HG03460 (cell line): ENCODE data around the gene TNKS2.
"Not testable (repeated sequence)": the region's sequence is repeated elsewhere in the genome, so short reads cannot be mapped to it uniquely, and the experiment has no call there.

Experiments used
- ATAC-seq: cut with Tn5 transposase; IDR thresholded peaks from one replicate; pipeline ENCODE4 v1.9.1; 2021; ENCODE audit not compliant: unreplicated experiment

Gene TNKS2

DNA sequence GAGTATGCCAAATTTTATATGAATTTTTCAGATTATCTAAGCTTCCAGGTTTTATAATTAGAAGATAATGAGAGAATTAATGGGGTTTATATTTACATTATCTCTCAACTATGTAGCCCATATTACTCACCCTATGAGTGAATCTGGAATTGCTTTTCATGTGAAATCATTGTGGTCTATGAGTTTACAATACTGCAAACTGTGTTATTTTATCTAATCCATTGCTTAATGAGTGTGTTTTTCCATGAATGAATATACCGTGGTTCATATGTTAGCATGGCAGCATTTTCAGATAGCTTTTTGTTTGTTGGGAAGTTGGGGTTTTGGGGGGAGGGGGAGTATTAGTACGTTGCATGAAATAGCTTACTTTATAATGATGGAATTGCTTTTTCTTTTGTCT is 66.5 kb downstream of the TNKS2 start:
- no peak for ATAC-seq

DNA sequence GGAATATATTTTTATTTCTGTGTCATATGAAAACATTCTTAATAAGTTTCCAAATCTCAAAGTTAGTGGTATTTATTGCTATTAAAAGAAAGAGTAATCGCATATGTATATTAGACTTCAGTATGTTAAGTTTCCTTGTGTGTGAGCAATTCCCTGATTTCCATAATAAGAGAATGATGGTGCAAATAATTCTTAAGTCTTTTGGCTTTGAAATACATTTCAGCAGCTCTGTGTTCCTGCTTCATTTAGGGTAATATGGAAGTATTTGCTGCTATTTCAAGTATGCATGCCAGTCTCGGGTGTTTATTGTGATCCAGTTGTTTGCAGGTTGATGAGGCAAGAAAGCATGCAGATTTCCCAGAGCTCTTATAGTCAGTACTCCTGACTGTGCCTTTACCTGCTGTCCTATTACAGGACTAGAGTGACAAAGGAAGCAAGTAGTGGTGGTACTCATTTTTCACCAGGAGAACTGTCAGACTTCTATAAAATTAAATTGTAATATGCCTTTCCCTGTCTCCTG is 67.4 kb downstream of the TNKS2 start:
- no peak for ATAC-seq

DNA sequence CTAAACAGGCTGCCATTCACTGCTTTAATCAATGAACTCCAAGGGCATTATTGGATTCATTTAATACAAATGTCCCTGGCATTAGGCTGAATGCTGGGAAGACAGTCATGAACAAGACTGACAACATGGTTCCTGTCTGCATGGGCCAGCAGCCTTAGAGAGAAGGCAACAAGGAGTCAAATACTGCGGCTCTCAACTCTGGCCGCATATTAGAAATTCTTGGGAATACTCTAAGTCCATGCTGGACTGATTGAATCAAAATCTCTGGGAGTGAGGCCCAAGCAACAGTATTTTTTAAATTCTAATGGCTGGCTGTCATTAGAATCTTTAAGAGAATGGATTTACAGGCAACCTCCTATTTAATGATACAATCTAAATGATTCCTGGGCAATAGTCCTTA is 76.9 kb downstream of the TNKS2 start:
- ATAC-seq = no peak

GRCh38 chr10:91875779-91876178 is 77.6 kb downstream of the TNKS2 start:
- no peak for ATAC-seq

DNA sequence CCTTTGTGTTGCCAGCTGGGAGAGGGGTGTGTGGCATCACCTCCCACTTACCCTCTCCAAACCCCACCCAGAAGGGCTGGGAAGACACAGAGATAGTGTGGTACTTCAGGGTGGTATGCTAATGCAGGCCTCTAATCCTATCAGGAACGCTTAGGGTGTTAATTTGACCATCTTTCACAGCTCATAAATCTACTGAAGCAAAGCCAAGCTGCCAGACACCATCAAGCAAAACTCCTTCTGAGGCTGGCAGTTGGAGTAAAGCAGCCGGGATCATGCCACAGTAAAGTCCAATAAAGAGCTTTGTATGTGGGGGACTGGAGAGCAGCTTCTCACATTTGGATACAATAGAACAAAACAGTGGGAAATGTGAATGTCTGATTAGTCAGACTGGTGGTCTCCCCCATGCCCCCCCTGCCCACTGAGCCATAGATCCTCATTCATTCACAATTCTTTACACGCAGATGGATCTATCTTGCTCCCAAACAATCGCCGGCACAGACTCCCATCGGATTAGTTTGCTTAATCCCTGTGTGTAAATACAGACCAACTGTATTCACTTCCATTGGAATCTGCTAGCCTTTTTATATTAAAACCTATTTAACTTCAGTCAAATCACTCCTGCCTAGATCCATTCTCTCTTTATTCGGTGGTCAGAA is 81.4 kb downstream of the TNKS2 start:
- ATAC-seq = no peak

DNA sequence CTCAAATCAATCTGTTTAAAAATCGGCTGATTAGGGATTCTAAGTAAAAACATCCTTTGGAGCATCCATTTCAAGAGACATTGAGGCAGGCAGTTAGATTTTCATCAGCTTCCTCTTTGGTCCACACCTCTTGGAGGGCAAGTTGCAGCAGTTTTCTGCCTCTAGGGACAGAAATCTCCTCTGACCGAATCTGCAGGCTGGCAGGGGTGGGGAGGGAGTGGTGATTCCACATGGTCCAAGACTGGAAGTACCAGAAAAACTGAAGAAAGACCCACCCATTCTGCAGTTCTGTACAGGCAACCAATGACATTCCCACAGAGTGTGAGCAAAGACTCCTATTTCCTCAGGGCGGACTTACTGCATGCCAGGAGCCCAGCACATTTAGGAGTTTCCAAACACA is 82.1 kb downstream of the TNKS2 start:
- ATAC-seq = no peak

GRCh38 chr10:91883549-91884444 is 85.6 kb downstream of the TNKS2 start:
- ATAC-seq = no peak

DNA sequence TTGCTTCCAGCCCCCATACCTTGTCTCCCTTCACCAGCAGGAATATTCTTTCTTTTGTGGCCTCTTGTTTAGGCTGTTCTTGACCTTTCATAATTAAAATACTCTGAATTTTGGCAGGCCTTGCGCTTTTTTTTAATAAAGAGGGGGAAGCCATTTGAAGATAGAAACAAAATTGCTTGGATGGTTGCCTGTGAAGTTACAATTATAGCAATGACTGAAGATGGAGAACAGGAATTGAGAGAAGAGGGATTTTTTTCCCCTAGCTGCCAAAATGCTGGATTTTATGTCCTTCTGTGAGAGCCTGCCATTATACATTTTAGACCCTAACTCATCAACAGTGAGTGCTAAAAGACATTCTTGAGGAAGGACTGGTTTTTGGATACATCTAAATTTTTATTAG is 86.3 kb downstream of the TNKS2 start:
- no peak for ATAC-seq

DNA sequence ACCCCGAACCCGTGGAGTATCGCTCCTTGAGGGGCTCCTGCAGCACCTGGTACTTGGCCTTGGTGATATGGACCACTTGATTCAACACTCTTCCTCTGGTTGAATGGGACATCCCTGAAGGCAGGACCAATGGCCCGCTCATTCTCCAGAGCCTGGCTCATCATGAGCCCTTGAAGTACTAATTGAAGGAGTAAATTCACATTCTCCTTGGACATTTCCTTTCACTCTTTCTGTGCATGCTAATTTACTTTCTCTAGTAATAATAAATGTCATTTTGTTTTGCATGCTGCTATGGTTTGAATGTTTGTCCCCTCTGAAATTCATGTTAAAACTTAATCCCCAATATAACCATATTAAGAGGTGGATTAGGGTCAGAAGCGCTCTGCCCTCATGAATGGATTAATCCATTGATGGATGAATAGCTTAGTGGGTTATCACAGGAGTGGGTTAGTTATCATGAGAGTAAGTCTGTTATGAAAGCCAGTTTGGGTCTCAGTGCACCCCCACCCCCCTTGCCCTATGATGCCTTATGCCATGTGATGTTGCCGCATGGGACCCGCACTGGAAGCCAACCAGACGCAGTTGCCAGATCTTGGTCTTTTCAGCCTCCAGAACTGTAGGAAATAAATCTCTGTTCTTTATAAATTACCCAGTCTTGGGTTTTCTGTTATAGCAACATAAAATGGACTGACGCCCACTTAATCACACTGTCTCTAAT is 87.3 kb downstream of the TNKS2 start:
- ATAC-seq = no peak

- ATAC-seq = no peak
These were observed 88.7 kb downstream of the TNKS2 start for GRCh38 chr10:91886954-91887271.

- no peak for ATAC-seq
These were observed 89.2 kb downstream of the TNKS2 start for GRCh38 chr10:91887272-91888076.

DNA sequence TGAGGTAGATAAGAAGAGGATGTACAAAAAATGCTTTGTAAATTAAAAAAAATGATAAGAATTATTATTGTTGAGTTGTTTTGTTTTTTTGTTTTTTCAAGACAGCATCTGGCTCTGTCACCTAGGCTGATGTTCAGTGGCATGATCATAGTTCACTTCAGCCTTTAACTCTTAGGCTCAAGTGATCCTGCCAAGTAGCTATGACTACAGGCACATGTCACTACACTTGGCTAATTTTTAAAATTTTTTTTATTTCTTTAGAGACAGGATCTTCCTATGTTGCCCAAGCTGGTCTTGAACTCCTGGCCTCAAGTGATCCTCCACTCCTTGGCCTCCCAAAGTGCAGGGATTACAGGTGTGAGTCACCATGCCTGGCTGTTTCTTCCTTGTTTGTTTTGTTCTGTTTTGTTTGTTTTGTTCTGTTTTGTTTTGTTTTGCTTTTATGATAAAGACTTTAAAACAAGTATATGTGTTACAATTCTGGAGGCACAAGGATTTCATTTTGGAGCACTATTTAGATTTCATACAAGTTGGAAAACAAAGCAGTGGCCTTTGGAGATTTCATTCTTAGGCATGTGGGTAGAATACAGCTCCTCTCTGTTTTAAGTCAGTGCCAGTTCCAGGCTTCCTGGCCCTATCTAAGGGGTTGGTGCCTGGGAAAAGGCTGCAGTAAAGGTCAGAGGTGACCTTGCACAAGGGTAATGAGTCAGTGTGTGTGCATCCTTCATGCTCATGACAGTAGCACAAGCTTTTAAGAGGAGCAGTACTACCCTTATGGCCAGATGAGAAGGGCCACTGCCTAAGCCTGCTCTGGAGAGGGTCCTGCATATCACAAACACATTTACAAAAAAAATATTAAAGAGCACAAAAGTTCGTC is 93.1 kb downstream of the TNKS2 start:
- ATAC-seq = no peak

DNA sequence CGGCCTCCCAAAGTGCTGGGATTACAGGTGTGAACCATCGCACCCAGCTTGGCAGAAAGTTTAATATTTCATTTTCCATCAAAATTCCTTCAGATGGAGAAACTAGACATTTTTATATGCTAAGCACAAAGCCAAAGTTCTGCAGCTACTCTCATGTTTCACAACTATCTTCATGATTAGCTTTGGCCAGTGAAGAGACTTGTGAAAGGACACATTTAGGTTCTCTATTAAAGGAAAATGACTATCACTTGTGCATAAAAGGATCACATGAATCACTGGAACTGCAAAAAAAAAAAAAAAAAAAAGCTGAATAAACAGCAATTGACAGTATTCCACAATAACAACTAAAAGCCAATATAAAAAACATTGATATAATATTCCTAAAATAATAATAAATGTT is 94.8 kb downstream of the TNKS2 start:
- no peak for ATAC-seq

DNA sequence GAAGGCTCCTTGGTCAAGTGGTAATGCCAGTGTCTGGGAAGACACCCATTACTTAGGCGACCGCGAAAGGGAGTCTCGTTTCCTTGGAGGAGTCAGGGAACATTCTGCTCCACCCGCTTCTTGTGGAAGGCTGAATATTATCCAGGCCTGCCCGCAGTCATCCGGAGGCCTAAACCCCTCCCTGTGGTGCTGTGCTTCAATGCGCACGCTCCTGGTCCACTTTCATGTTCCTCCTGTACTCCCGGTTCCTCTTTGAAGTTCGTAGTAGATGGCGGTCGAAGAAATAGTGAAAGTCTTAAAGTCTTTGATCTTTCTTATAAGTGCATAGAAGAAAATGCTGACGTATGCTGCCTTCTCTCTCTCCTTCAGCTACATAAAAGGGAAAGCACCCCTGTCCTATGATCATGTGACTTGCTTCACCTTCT is 96.0 kb downstream of the TNKS2 start:
- ATAC-seq = not testable (repeated sequence)

DNA sequence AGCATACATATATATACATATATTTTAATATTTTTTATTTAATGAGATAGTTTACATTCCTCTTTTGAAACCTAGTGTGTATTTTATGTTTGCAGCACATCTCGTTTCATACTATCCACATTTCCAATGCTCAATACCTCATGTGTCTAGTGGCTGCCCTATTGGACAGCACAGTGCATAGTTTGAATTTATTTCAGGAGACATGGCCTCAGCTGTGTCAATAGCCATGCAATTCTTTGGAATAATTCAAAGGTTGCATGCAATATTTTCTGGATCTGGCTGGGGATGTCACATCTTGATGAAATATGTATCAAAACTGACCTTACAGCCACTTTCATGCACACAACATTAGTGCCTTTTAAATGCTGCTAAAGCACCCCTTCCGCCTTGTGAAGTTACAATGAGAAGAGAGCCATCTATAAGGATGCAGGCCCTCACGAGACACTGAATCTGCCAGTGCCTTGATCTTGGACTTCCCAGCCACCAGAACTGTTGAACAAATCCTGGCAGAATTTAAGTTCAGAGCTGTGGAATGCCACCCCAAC is 98.1 kb downstream of the TNKS2 start:
- ATAC-seq = no peak

- no peak for ATAC-seq
These were observed 99.2 kb downstream of the TNKS2 start for GRCh38 chr10:91897421-91897820.

DNA sequence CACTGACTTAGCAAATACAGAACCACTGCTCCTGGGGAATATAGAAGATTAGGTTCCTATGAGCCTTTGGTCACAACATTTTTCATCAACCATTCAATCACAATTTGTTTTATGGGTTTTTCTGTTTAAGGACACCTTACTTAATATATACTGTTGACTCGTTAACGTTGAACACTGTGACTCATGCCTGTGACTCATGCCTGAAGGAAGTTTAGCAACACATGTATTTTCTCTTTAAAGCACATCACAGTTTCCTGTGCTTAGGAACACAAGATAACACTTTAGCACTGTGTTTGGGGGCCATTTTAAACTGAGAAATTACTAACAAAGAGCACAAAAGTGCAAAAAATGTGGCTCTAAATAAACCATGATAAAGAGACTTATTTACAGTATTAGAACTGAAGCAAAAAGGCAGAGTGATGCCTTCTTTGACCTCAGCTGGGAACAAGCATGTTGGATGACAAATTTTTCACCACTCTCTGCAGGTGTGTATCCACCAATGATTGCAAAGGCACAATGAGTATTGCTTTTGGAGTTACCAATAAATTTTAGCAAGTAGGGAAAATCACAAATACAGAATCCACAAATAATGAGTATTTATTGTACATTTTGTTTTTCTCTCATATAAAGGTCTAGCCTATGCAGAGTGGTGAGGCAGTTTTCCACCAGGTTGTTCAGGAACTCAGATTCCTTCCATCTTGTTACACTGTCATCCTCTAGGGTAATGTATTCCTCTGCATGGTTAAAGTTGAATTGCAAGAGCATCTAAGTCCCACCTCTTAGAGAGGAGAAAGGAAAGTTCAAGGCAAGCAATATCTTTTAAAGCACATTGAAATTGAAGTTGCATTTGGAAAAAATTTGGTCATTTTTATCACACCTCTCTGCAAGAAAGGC is 103.8 kb downstream of the TNKS2 start:
- no peak for ATAC-seq

GRCh38 chr10:91907033-91907594 is 108.9 kb downstream of the TNKS2 start:
- no peak for ATAC-seq
